IPS-18c (cell line): ENCODE measurements around the gene GNAI2.
"Not testable (repeated sequence)": the region's sequence is repeated elsewhere in the genome, so short reads cannot be mapped to it uniquely, and the experiment has no call there.

Experiments
- H3K4me3 ChIP-seq: 2 replicates; pipeline ENCODE4 v1.7.0; 2013; ENCODE audit warnings: low read depth, mild to moderate bottlenecking, low read length, moderate library complexity; ENCODE audit not compliant: insufficient read depth
- H3K9me3 ChIP-seq: one replicate; pipeline ENCODE4 v1.6.1; 2013; ENCODE audit warnings: mild to moderate bottlenecking, low read length, moderate library complexity; ENCODE audit not compliant: control insufficient read depth, insufficient read depth

GNAI2 gene

GRCh38 chr3:50217681-50218080 is 18.3 kb upstream of the GNAI2 start:
- Histone ChIP-seq H3K4me3 (no peak overlapping the region), H3K9me3 (no peaks in the 10 kb centered on the region)

- Histone ChIP-seq H3K4me3 (no peak overlapping the region), H3K9me3 (no peaks in the 10 kb centered on the region)
These were observed 17.6 kb upstream of the GNAI2 start for GRCh38 chr3:50218448-50218847.

GRCh38 chr3:50219285-50219684 is 16.7 kb upstream of the GNAI2 start:
- no peak overlapping the region for H3K4me3 ChIP-seq
- H3K9me3 ChIP-seq: no peaks in the 10 kb centered on the region

GRCh38 chr3:50220109-50220508 is 15.9 kb upstream of the GNAI2 start:
- Histone ChIP-seq H3K9me3 (no peaks in the 10 kb centered on the region), H3K4me3 (no peak overlapping the region)

GRCh38 chr3:50221051-50221410 is 15.0 kb upstream of the GNAI2 start:
- Histone ChIP-seq H3K9me3 (no peaks in the 10 kb centered on the region), H3K4me3 (no peak overlapping the region)

- Histone ChIP-seq H3K9me3 (no peaks in the 10 kb centered on the region), H3K4me3 (no peak overlapping the region)
These were observed 14.4 kb upstream of the GNAI2 start for GRCh38 chr3:50221411-50222168.

- no peak overlapping the region for H3K4me3 ChIP-seq
- no peaks in the 10 kb centered on the region for H3K9me3 ChIP-seq
These were observed 13.9 kb upstream of the GNAI2 start for GRCh38 chr3:50222169-50222528.

- no peak overlapping the region for H3K4me3 ChIP-seq
These were observed 11.4 kb upstream of the GNAI2 start for GRCh38 chr3:50224639-50225038.

GRCh38 chr3:50226888-50227389 is 9.1 kb upstream of the GNAI2 start:
- peak overlapping the region; percentile 50 for H3K4me3 ChIP-seq

More at GRCh38 chr3:50224639-50225038, 11.4 kb upstream of the GNAI2 start:
- no peaks in the 10 kb centered on the region for H3K9me3 ChIP-seq

GRCh38 chr3:50227390-50228183 is 8.4 kb upstream of the GNAI2 start:
- peak overlapping the region; percentile 89 for H3K4me3 ChIP-seq
- no peaks in the 10 kb centered on the region for H3K9me3 ChIP-seq

More at GRCh38 chr3:50226888-50227389, 9.1 kb upstream of the GNAI2 start:
- H3K9me3 ChIP-seq: no peaks in the 10 kb centered on the region

- peak overlapping the region; percentile 89 for H3K4me3 ChIP-seq
- not testable (repeated sequence) for H3K9me3 ChIP-seq
These were observed 7.7 kb upstream of the GNAI2 start for GRCh38 chr3:50228184-50228763.

- Histone ChIP-seq H3K9me3 (no peaks in the 10 kb centered on the region), H3K4me3 (no peak overlapping the region)
These were observed 6.5 kb upstream of the GNAI2 start for GRCh38 chr3:50229490-50229889.

- no peak overlapping the region for H3K4me3 ChIP-seq
These were observed 5.8 kb upstream of the GNAI2 start for GRCh38 chr3:50230104-50230793.

GRCh38 chr3:50230794-50231125 is 5.2 kb upstream of the GNAI2 start:
- no peaks in the 10 kb centered on the region for H3K9me3 ChIP-seq
- no peak overlapping the region for H3K4me3 ChIP-seq

More at GRCh38 chr3:50230104-50230793, 5.8 kb upstream of the GNAI2 start:
- H3K9me3 ChIP-seq: no peaks in the 10 kb centered on the region

GRCh38 chr3:50231581-50231980 is 4.4 kb upstream of the GNAI2 start:
- Histone ChIP-seq H3K9me3 (no peaks in the 10 kb centered on the region), H3K4me3 (no peak overlapping the region)

- H3K9me3 ChIP-seq: no peaks in the 10 kb centered on the region
- H3K4me3 ChIP-seq: no peak overlapping the region
These were observed 3.7 kb upstream of the GNAI2 start for GRCh38 chr3:50232303-50232702.

GRCh38 chr3:50233176-50233575 is 2.8 kb upstream of the GNAI2 start:
- Histone ChIP-seq H3K9me3 (no peaks in the 10 kb centered on the region), H3K4me3 (no peak overlapping the region)
